ENCODE measurements around the gene LAD1.

The LAD1 gene

GRCh38 chr1:201363467-201363866 is 35.7 kb downstream of the LAD1 start:
- no peak for DNase-seq (ENCODE audit: low read depth in 2 of 2)

DNA sequence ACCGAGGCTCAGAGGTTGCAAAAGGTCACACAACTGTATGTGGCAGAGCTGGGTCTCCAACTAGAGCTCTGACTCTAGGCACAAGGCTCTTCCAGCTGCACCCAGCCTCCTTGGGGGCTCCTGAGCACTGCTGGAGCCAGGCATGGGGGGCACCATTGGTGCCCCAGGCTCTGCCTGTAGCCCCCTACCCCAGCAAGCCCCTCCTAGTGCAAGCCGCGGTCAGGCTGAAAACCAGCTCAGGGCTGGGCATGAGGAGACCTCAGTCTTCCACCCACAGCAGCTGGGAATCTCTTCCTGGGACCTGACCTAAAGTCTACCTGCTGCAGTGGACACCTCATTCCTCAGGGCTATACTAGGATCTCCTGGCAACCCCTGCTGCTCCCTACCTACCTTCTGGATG is 36.2 kb downstream of the LAD1 start:
- DNase-seq (ENCODE audit: low read depth in 2 of 2), result no peak

DNA sequence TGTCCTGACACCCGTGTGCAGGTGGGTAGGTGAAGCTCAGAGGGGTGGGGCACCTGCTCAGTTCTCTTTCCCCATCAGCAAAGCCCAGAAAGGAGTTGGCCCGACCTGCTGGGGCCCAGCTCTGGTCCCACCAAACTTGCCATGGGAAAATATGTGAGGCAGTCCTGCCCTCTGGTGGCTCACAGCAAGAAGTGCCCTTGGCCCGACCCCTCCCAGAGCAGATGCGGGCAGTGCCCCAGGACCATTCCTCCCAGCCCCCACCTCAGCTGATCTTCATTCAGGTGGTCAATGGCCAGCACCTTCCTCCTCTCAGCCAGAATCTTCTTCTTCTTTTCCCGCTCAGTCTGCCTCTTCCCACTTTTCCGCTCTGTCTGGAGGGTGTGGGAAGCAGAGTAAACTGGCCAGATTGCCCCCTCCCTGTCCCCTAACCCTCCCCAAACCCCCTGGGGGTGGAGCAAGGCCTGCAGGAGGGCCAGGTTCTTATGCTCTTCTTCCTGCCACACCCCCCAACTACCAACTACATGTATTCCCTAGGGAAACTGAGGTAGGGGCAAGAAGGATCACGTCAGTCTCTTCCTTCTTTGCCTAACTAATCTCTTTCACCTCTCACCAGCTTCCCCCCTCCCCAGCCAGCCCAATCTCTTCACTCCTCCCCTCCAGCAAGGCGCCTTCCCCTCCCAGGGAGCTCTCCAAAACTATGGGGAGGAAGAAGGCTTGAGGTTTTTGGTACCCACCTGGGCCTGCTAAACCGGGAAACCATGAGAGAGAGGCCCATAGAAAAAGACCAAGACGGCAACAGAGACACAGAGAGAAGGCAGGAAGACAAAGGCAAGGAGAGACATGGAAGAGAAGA is 37.2 kb downstream of the LAD1 start:
- DNase-seq (ENCODE audit: low read depth in 2 of 2), result peak in 1 of 2 donors; percentile 11

DNA sequence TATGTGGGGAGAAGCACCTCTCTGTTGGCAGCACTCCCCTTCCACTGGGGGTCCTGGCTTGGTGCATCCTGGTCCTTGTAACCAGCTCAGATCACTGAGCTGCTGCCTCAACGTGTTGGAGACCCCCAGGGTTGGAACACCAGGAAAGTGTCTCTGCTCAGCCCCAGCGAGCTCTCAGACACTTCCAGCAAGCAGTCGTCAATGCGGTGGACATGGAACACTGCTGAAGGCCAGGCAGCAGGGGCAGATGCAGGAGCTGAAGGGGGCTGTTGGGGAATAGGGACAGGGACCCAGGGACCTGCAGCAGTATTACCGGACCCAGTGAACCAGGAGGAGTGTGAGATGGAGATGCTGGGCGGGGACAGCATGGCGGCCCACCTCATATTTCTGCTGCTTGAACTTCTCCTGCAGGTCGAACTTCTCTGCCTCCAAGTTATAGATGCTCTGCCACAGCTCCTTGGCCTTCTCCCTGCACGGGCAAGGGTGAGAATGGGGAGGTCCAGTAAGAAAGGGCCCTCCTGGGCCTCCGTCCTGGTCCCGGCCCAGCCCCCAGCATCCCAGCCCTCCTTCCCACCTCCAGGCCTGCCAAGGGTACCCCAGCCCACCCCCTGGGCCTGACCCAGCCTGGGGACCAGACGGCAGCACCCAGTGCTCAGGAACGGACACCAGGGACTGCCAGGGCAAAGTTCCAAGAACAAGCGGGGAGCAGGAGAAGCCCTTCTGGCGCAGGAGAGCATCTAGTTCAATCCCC is 38.0 kb downstream of the LAD1 start:
- no peak for DNase-seq (ENCODE audit: low read depth in 2 of 2)

- no peak for DNase-seq (ENCODE audit: low read depth in 2 of 2)
Observed at GRCh38 chr1:201360486-201360885, 38.6 kb downstream of the LAD1 start.

- DNase-seq (ENCODE audit: low read depth in 2 of 2), result no peak
Observed at GRCh38 chr1:201359873-201360210, 39.3 kb downstream of the LAD1 start.

DNA sequence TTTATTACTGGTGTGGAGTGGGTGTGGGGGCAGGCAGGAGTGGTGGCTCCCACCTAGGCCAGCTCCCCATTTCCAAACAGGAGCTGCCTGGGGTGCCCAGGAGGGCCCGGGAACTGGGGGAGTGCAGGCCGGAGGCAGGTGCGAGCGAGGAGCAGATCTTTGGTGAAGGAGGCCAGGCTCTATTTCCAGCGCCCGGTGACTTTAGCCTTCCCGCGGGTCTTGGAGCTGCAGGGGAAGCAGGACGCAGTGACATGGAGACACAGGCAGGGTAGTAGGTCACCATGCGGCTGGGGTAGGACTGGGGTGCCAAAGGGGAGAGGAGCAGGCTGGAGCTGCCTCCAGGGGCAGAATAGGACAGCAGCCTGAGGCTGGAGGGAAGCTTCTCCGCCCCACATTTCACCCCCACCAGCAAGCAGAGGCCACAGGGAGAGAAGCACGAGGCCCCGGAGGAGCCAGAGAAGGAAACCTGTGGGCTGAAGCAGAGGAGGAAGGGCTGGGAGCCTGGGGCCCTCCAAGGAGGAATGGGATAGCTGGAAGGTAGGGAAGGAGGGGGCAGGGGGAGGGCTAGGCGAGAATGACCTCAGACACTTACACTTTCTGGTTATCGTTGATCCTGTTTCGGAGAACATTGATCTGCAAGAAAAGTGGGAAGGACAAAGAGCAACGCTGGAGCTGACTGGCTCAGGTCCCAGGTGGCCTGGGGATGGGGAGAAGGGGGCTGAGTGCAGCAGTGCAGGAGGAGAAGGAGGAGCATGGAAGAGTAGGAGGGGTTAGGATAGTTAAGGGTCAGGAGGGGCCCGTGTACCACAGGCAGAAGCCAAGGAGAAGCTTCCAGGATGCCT is 39.9 kb downstream of the LAD1 start:
- no peak for DNase-seq (ENCODE audit: low read depth in 2 of 2)

DNA sequence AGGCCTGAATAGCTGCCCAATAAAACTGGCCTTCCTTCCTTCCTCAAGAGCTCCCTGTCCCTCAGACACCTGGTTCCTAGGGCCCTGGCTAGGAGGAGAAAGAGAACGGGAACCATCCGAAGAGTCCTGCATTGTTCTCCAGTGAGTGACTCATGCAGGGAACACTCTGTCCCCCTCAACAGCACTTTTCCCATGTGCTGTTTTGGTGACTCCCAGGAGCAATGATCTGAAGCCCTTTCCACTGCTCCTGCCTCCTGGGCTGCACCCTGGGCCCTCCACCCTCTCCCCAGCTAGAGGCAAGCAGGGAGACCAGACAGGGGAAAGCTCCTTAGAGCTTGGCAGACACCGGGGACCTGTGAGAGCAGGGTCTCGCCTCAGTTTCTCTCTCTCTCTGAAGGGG is 40.5 kb downstream of the LAD1 start:
- DNase-seq (ENCODE audit: low read depth in 2 of 2), result no peak

GRCh38 chr1:201357636-201358348 is 41.3 kb downstream of the LAD1 start:
- DNase-seq (ENCODE audit: low read depth in 2 of 2), result no peak

DNA sequence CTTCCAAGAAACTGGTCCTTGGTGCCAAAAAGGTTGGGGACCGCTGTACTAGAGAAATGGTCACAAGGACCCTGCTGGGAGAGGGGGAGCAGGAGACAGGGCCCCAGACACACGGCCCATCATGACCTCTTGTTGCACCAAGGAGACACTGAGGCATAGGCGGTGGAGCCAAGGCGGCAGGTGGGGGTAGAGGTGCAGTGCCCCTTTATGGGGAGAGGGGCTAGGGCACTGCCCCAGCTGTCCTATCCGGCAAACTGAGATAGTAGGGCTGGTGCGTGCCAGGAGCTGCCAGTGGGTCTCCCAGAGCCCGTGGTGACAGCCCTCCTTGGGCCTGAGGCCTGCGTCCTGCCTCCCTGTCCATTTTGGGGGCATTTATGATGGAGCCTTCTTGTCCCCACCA is 41.9 kb downstream of the LAD1 start:
- no peak for DNase-seq (ENCODE audit: low read depth in 2 of 2)

DNA sequence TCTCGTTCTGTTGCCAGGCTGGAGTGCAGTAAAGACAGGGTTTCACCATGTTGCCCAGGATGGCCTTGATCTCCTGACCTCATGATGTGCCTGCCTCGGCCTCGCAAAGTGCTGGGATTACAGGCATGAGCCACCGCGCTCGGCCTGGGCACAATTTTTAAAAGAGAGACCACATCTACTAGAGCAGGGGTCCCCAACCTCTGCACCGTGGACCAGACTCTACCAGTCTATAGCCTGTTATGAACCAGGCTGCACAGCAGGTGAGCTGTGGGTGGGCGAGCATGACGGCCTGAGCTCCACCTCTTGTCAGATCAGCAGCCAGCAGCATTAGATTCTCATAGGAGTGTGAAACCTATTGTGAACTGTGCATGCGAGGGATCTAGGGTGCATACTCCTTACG is 42.4 kb downstream of the LAD1 start:
- DNase-seq (ENCODE audit: low read depth in 2 of 2), result no peak

- no peak for DNase-seq (ENCODE audit: low read depth in 2 of 2)
Observed at GRCh38 chr1:201356236-201356635, 42.9 kb downstream of the LAD1 start.

DNA sequence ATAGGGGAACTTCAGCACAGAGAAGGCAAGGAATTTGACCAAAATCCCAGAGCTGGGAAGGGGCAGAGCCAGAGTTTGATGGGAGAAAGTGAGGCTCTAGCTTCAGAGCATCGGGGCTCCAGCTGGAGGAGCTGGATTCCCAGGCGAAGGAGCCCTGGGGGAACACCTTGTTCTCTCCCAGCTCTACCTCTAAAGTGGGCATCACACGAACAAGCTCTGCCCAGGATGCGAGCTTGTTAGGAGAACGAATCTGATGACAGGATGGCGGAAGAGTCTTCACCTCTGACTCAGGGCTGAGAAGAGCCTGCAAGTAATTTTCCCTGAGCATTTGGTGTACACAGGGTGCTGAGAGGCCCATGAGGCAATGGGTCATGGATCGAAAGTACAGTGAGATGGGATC is 43.7 kb downstream of the LAD1 start:
- DNase-seq (ENCODE audit: low read depth in 2 of 2), result no peak

DNA sequence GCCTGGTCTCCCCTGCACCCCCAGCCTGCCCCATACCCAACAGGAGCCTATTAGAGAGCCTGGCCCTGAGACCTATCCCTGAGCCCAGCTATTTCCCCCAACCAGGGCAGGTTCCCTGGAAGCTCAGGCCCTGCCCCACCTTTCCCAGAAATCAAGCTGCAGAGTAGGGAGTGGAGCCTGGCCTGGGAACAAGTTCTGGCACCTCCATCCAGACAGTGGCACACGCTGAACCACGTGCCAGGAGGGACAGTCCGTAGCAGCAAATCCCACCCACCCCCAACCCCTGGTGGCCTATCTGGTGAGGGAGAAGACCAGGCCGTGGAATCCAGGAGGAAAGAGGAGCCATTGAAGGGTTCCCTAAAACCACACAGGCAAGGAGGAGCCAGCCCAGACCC is 44.2 kb downstream of the LAD1 start:
- no peak for DNase-seq (ENCODE audit: low read depth in 2 of 2)

DNA sequence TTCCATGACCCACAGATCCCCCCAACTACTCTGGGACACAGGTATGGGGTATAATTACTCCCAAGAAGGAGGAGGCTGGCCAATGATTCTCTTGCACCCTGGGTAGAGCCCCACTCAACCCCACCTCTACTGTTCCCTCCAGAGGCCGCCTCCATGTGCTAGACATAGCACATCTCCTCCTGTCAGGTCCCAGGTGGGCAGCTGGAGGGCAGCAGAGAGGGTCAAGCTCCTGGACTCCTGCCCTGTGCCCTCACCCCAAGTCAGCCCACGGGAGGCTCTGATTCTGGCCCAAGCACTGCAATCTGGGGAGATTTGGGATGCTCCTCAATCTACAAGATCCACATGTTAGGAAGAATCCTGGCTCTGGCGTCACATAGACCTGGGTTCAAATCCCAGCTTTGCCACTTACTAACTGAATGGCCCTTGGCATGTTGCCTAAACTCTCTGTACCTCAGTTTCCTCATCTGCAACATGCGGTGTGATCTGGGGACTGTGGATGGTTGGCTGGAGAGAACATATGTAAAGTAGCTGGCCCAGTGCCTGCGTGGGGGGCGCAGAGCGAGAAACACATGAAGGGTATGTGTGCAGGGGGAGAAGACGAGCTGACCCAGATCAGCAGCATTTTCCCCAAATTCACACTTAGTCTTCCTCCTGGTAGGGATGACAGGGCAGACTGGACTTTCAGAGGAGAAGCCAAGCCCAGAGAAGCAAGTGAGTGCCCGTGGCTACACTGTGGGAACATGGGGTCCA is 44.8 kb downstream of the LAD1 start:
- no peak for DNase-seq (ENCODE audit: low read depth in 2 of 2)

DNA sequence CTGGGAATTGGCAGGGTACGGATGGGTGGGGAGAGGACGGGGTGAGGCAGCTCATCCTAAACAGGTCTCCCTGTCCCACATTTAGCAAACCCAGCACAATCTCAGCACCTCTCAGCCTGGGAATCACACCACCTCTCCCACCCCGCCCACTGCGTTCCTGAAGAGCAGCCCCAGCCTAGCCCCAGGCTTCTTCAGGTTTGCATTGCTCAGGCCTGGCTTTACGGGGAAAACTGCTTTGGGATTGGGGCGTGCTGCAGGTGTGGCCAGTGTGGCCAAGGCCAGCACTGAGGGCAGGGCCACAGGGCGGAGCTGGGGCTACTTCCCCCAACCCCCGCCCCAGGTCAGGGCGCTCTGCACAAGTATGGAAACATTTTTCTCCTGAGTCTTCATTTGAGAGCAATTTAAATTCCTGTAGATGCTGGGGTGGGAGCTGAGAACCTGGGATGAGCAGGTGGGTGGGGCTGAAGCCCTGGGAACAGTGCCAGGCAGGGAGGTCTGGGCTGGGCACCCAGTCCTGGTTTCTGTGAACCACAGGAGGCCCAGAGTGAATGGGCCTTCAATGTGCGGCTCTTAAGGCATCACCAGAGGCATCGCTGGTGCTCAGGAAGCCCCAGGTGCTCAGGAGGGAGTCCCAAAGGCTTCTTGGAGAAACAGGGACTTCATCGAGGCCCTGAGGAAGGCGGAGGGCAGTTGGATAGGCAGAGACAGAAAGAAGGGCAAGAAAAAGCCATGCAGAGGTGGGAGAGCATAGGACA is 45.8 kb downstream of the LAD1 start:
- no peak for DNase-seq (ENCODE audit: low read depth in 2 of 2)

GRCh38 chr1:201351617-201352016 is 47.5 kb downstream of the LAD1 start:
- DNase-seq (ENCODE audit: low read depth in 2 of 2), result no peak

GRCh38 chr1:201350884-201351283 is 48.2 kb downstream of the LAD1 start:
- DNase-seq (ENCODE audit: low read depth in 2 of 2), result no peak

GRCh38 chr1:201350361-201350725 is 48.8 kb downstream of the LAD1 start:
- no peak for DNase-seq (ENCODE audit: low read depth in 2 of 2)

GRCh38 chr1:201349092-201349491 is 50.0 kb downstream of the LAD1 start:
- DNase-seq (ENCODE audit: low read depth in 2 of 2), result no peak

- peak; percentile 2 for DNase-seq (ENCODE audit: low read depth in 2 of 2)
Observed at GRCh38 chr1:201348211-201348566, 50.9 kb downstream of the LAD1 start.

All from stimulated activated CD8-positive, alpha-beta memory T cell treated with anti-CD3 and anti-CD28 coated beads, Interleukin-15, amount 100 ng/mL, for 48 hours (primary cell).